Activated naive CD4-positive, alpha-beta T cell treated with anti-CD3 and anti-CD28 coated beads, Interleukin-2, amount 50 U/mL, for 72 hours (primary cell): Measurements from ENCODE around the gene MMEL1. TPM values are rescaled to one million over a fixed set of nuclear protein-coding genes. Genes with fewer than 3 reads are reported as not detected.

ENCODE experiments used
- ATAC-seq, 2 donors: fragments of 150-1000 bp; cut with Tn5 transposase; 2 replicates each; pipeline ENCODE4 v1.10.0; 2021; ENCODE audit warnings: mild to moderate bottlenecking in 2 of 2, moderate library complexity in 2 of 2
- DNase-seq, 2 donors: peaks; one replicate each; pipeline ENCODE4 v3.0.0; 2021 to 2022; ENCODE audit warnings: low spot score in 2 of 2
- H3K27ac Mint-ChIP-seq, 2 donors: one replicate each; pipeline ENCODE4 v1.8.0; 2022; ENCODE audit warnings: mild to moderate bottlenecking in 2 of 2, mixed read lengths in 2 of 2
- H3K36me3 Mint-ChIP-seq, 2 donors: one replicate each; pipeline ENCODE4 v1.8.0; 2022; ENCODE audit warnings: mixed read lengths in 2 of 2
- H3K9me3 Mint-ChIP-seq, 2 donors: one replicate each; pipeline ENCODE4 v1.8.0; 2022; ENCODE audit warnings: mixed read lengths in 2 of 2
- total RNA-seq, 2 donors: library from RNA; stranded (reverse); gene quantifications; one replicate each; pipeline ENCODE4 v1.2.3, GENCODE V29; 2022

The MMEL1 gene
- total RNA-seq, 2 donors from 2014 or later, result 1.4 to 2.5 TPM

GRCh38 chr1:2602866-2603520 is 29.8 kb downstream of the MMEL1 start:
- ATAC-seq (no peak), DNase-seq (no peak)
- Mint-ChIP-seq H3K27ac (peak overlapping the region in 1 of 2 donors; percentile 69), H3K9me3 (no peaks in the 10 kb centered on the region), H3K36me3 (no peaks in the 10 kb centered on the region)

GRCh38 chr1:2602311-2602835 is 30.4 kb downstream of the MMEL1 start:
- DNase-seq (no peak), ATAC-seq (no peak)
- Mint-ChIP-seq H3K27ac (peak overlapping the region in 1 of 2 donors; percentile 69), H3K36me3 (no peaks in the 10 kb centered on the region), H3K9me3 (no peaks in the 10 kb centered on the region)

GRCh38 chr1:2601721-2602303 is 31.0 kb downstream of the MMEL1 start:
- Mint-ChIP-seq H3K36me3 (no peaks in the 10 kb centered on the region), H3K9me3 (no peaks in the 10 kb centered on the region), H3K27ac (no peak overlapping the region)
- DNase-seq, result peak in 1 of 2 donors; percentile 46
- ATAC-seq, result no peak

GRCh38 chr1:2598329-2598931 is 34.4 kb downstream of the MMEL1 start:
- H3K9me3 Mint-ChIP-seq, result no peaks in the 10 kb centered on the region
- H3K27ac Mint-ChIP-seq, result no peak overlapping the region
- DNase-seq (no peak), ATAC-seq (no peak)
- no peaks in the 10 kb centered on the region for H3K36me3 Mint-ChIP-seq

- DNase-seq, result no peak
- no peak for ATAC-seq
- Mint-ChIP-seq H3K27ac (peak overlapping the region in 1 of 2 donors; percentile 74), H3K9me3 (no peaks in the 10 kb centered on the region), H3K36me3 (no peaks in the 10 kb centered on the region)
Measured at GRCh38 chr1:2597441-2598328, 35.1 kb downstream of the MMEL1 start.

GRCh38 chr1:2596530-2597333 is 36.1 kb downstream of the MMEL1 start:
- H3K27ac Mint-ChIP-seq, result peak overlapping the region in 1 of 2 donors; percentile 15
- DNase-seq, result no peak

GRCh38 chr1:2595812-2596529 is 36.8 kb downstream of the MMEL1 start:
- no peak for ATAC-seq
- H3K27ac Mint-ChIP-seq, result no peak overlapping the region
- H3K9me3 Mint-ChIP-seq, result no peaks in the 10 kb centered on the region
- H3K36me3 Mint-ChIP-seq, result no peaks in the 10 kb centered on the region
- no peak for DNase-seq

More at GRCh38 chr1:2596530-2597333, 36.1 kb downstream of the MMEL1 start:
- ATAC-seq, result no peak
- Mint-ChIP-seq H3K36me3 (no peaks in the 10 kb centered on the region), H3K9me3 (no peaks in the 10 kb centered on the region)

- DNase-seq (no peak), ATAC-seq (no peak)
- H3K9me3 Mint-ChIP-seq, result no peaks in the 10 kb centered on the region
- no peaks in the 10 kb centered on the region for H3K36me3 Mint-ChIP-seq
- H3K27ac Mint-ChIP-seq, result no peak overlapping the region
Measured at GRCh38 chr1:2595261-2595811, 37.5 kb downstream of the MMEL1 start.

- Mint-ChIP-seq H3K9me3 (no peaks in the 10 kb centered on the region), H3K27ac (no peak overlapping the region), H3K36me3 (no peaks in the 10 kb centered on the region)
- DNase-seq, result no peak
- no peak for ATAC-seq
Measured at GRCh38 chr1:2594641-2595131, 38.1 kb downstream of the MMEL1 start.

GRCh38 chr1:2594001-2594640 is 38.7 kb downstream of the MMEL1 start:
- ATAC-seq (no peak), DNase-seq (peak in 1 of 2 donors; percentile 44)
- H3K9me3 Mint-ChIP-seq, result no peaks in the 10 kb centered on the region
- no peak overlapping the region for H3K27ac Mint-ChIP-seq
- H3K36me3 Mint-ChIP-seq, result no peaks in the 10 kb centered on the region

GRCh38 chr1:2593251-2593878 is 39.5 kb downstream of the MMEL1 start:
- Mint-ChIP-seq H3K9me3 (no peaks in the 10 kb centered on the region), H3K27ac (peak overlapping the region in 1 of 2 donors; percentile 6), H3K36me3 (no peaks in the 10 kb centered on the region)
- peak; percentile 4 to 13 for ATAC-seq
- DNase-seq, result peak in 1 of 2 donors; percentile 53

GRCh38 chr1:2592672-2593071 is 40.1 kb downstream of the MMEL1 start:
- H3K27ac Mint-ChIP-seq, result peak overlapping the region in 1 of 2 donors; percentile 6
- H3K9me3 Mint-ChIP-seq, result no peaks in the 10 kb centered on the region
- DNase-seq (peak in 1 of 2 donors; percentile 52), ATAC-seq (peak; percentile 31 to 36)
- no peaks in the 10 kb centered on the region for H3K36me3 Mint-ChIP-seq

GRCh38 chr1:2591581-2592261 is 41.1 kb downstream of the MMEL1 start:
- Mint-ChIP-seq H3K36me3 (no peaks in the 10 kb centered on the region), H3K27ac (no peak overlapping the region), H3K9me3 (no peaks in the 10 kb centered on the region)
- DNase-seq (no peak), ATAC-seq (no peak)

- no peak overlapping the region for H3K27ac Mint-ChIP-seq
- DNase-seq, result no peak
- ATAC-seq, result no peak
- no peaks in the 10 kb centered on the region for H3K36me3 Mint-ChIP-seq
- no peaks in the 10 kb centered on the region for H3K9me3 Mint-ChIP-seq
Measured at GRCh38 chr1:2591233-2591580, 41.6 kb downstream of the MMEL1 start.
